Measurements from ENCODE around the gene MTOR.
"Not testable (repeated sequence)": the region's sequence is repeated elsewhere in the genome, so short reads cannot be mapped to it uniquely, and the experiment has no call there.

The MTOR gene

DNA sequence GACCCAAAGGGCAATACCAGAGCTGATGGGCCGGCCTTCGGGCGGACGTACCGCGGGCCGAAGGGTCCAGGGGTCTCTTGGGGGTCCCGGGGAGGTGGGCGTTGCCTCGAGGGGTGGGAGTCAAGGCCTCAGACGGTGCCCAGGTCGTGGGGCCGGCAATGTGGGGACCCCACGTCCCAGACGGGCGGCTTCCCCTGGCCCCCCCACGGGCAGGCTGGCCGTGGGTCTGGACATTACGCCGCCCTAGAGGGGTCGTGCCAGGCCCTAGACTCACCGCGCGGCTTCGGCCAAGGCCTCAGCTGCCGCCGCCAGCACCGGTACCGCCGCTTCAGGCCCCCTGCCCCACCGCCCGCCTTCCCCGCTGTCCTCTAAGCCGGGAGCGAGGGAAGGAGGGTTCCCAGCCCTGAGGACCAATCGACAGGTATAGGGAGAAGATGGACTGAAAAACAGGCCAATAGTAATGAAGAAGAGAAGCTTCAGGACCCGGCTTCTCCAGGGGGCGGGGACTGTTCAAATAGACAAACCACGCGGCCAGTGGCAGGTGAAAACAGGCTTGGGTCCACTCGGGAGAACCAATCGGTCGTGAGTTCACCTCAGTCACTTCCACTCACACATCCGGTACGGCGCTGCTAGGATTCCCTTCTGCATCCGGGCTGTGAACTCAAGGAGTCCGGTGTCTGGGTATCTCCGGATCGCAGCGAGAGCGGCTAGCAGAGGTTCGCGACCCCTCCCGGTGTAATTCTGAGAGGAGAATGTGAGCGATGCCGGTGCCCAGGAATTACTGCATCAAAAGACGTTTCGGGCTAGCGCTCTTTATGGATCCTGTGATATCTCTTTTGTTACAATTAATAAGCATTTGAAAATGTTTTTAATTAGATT is at the start of gene MTOR:
TSS of gene MTOR (minus strand) at position 381 of the 879 bp plus-strand sequence. CDS start 3,142 bp downstream, outside the sequence.
- peak; percentile 100 for DNase-seq (ENCODE audit: low spot score)

DNA sequence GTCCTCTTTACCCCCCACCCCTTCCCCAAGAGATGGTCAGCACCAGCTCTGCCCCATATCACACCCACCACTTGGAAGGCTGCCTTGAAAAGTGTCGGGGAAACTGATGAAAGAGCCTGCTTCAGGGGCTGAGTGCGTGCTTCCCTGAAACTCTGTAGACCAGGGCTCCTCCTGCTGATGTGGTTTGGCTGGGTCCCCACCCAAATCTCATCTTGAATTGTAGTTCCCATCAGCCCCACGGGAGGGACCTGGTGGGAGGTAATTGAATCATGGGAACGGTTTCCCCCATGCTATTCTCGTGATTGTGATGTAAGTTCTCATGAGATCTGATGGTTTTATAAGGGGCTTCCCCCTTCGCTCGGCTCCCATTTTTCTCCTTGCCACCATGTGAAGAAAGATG is 47.0 kb upstream of the MTOR start:
- no peak for DNase-seq (ENCODE audit: low spot score)

DNA sequence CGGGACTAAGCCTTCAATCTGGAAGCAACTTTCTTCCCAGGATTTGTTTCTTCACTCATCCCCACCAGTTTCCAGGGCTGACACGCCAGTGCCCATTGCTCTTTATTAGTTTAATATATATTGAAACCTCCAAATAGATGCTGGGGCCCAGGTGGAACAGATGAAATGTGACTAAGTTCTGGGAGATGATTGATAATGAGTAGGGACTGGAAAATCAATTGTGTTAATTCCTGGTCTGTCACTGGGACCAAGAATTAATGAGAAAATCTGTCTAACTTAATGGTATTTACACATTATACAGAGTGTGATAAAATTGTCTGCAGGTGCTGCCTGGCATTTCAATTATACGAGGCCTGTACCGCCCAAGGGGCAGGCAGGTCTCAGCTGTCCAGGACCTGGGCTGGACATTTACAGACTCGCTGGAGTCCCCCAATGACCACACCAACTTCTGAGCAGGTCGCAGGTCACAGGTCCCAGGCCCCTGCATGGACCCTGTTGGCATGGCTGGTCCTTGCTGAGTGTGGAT is 46.4 kb upstream of the MTOR start:
- no peak for DNase-seq (ENCODE audit: low spot score)

DNA sequence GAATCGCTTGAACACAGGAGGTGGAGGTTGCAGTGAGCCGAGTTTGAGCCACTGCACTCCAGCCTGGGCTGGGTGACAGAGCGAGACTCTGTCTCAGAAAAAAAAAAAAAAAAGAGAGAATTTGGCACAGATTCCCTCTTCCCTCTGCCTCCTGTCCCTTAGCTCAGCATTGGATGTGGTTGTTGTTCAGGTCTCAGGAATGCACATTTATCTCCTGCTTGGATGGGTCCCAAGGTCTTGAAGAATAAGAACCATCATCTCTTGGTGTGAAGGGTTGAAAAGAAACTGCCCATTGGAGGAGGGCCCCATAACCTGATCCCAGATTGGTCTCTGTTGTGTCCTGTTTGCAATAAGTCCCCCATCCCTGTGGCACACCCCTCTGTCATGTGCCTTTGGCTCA is 45.5 kb upstream of the MTOR start:
- DNase-seq (ENCODE audit: low spot score): no peak

DNA sequence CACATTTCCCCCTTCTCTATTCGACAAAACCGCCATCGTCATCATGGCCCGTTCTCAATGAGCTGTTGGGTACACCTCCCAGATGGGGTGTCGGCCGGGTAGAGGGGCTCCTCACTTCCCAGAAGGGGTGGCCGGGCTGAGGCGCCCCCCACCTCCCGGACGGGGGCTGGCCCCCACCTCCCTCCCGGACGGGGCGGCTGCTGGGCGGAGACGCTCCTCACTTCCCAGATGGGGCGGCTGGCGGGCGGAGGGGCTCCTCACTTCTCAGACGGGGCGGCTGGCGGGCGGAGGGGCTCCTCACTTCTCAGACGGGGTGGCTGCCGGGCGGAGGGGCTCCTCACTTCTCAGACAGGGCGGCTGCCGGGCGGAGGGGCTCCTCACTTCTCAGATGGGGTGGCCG is 43.2 kb upstream of the MTOR start:
- not testable (repeated sequence) for DNase-seq (ENCODE audit: low spot score)

DNA sequence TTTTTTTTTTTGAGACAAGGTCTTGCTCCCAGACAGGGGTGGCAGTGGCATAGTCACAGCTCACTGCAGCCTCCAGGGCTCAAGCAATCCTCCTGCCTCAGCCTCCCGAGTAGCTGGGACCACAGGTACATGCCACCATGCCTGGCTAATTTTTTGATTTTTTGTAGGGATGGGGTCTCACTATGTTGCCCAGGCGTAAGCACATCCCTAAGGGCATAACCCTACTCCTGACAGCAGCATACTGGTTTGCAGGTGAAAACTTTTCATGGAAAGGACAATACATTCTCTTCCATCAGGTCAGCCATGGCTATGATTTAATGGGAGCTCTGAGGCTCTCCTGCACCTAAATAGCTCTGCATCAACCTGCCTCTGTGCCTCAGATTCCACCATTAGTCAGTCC is 40.0 kb upstream of the MTOR start:
- no peak for DNase-seq (ENCODE audit: low spot score)

DNA sequence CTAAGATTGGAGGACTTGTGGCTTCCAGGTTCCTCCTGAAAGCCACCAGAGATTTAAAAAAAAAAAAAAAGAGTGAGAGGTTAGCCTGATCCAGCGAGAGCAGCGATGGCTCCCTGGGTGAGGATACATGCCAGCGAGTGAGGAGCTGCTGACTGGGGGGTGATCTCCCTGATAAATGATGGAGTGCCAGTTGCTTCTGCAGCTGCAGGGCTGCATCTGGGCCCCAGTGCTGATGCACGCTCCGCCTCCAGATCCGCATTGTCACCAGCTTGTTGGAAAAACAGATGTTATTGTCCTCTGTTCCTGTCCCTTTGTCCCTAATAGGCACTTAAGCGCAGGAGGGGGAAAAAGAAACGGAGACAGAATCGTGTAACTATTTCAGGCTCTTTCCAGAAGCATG is 39.2 kb upstream of the MTOR start:
- DNase-seq (ENCODE audit: low spot score): no peak

DNA sequence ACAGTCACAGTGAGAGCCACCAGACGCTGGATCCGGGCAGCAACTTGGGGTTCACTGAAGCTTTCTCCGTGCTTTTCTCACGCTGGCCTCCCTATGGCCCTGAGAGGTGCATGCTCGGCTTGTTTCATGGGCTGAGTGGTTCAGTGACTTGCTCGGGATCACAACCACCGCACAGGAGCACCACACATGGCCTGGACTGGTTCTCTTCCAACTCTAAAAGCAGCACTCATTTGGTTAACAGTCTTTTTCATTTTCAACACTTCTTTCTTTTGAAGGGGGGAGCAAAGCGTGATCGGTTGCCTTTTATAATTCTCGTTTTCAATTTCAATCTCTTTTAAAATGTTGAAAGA is 36.8 kb upstream of the MTOR start:
- no peak for DNase-seq (ENCODE audit: low spot score)

DNA sequence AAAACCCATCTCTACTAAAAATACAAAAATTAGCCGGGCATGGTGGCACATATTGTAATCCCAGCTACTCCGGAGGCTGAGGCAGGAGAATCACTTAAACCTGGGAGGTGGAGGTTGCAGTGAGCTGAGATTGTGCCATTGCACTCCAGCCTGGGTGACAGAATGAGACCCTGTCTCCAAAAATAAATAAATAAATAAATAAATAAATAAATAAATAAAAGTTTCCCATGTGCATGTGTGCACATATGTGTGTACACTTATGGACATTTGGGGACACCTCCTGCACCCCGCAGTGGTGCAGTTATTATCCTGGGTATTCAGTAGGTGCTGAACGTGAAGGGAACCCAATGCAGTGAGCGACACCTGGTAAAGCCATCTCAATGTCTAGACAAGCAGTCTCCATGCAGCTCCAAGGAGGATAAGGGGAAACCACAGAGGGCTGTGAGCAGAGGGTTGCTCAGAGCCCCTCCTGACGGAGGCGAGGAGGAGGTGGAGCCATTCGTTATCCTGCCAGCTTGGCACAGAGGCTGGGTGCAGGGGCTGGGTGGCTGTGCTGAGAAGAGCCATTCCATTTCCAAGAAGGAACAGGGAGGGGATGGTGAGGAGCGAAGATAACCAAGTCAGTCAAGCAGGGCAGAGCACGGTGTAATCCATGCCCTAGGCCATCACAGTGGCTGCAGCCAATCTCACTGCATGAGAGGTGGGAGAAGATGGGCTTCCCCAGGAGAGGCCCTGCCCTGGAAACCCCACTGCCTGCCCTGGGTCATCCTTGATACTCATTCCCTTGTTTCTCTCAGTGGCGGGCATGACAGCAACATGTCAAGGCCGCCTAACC is 36.3 kb upstream of the MTOR start:
- no peak for DNase-seq (ENCODE audit: low spot score)

DNA sequence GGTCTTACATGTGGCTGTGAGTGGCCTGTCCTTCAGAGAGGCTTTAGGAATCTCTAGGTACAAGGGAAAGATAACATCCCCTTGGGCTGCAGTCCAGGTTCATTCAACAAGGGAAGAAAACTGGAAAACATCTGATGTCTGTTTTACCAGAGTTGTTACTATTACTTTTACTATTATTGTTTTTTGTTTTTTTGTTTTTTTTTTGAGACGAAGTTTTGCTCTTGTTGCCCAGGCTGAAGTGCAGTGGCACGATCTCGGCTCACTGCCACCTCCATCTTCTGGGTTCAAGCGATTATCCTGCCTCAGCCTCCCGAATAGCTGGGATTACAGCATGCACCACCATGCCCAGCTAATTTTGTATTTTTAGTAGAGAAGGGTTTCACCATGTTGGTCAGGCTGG is 35.4 kb upstream of the MTOR start:
- DNase-seq (ENCODE audit: low spot score): not testable (repeated sequence)

DNA sequence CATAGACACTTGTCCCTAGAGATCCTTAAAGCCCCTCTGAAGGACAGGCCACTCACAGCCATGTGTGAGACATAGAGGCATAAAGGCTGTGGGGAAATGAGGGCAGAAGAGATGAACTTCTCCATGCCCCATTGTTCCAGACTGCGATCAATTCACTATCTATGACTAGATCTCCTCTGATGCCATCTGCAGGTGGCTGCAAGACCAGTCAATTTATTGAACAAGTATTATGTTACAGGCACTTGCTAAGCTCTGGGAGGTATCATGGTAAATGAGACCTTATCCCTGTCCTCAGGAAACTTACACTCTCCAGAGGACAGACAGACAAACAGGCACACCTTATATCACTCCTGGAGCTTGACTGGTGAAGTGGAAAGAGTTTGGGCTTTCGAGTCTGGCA is 33.6 kb upstream of the MTOR start:
- no peak for DNase-seq (ENCODE audit: low spot score)

DNA sequence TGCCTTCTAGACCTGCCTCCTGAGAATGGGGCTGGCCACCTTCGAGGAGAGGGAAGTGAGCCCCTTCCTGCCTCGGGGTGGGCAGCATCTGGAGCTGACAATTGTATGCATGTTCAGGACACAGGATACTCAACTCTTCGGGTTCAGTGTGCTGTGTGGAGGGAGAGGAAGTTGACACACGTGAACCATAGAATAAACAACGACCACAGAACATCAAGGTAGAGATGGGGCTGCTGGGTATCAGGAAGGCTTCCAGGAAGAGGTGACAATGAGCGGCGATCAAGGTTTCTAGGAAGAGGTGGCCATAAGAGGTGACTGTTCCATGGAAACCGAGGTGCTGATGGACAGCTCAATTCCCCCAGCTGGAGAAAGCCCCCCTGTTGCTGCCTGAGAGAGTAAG is 32.6 kb upstream of the MTOR start:
- no peak for DNase-seq (ENCODE audit: low spot score)

DNA sequence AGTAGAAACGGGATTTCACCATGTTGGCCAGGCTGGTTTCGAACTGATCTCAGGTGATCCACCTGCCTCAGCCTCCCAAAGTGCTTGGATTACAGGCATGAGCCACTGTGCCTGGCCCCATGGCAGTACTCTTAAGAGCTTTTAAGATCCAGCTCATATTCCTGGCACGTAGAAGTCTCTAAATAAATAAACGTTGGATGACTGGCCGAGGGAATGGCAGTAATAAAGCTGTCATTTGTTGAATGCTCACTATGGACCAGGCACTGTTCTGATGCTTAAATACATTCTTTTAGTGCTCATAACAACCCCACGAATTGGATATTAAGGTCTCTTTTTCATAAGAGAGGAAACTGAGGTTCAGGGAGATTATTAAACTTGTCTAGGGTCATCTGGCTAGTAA is 31.5 kb upstream of the MTOR start:
- no peak for DNase-seq (ENCODE audit: low spot score)

DNA sequence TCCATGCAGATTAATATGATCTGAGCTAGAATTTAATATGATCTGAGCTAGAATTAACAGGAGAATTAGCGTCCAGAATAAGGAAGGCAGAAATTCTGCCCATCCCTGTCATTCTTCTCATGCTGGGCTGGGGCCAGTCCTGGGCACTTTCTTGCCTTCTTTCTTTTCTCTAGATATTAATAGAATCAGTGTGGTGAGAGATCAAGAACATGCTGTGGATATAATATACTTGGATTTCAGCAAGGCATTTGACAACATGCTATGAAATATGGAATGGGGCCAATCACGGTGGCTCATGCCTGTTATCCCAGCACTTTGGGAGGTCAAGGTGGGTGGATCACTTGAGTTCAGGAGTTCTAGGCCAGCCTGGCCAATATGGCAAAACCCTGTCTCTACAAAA is 28.7 kb upstream of the MTOR start:
- DNase-seq (ENCODE audit: low spot score): no peak

DNA sequence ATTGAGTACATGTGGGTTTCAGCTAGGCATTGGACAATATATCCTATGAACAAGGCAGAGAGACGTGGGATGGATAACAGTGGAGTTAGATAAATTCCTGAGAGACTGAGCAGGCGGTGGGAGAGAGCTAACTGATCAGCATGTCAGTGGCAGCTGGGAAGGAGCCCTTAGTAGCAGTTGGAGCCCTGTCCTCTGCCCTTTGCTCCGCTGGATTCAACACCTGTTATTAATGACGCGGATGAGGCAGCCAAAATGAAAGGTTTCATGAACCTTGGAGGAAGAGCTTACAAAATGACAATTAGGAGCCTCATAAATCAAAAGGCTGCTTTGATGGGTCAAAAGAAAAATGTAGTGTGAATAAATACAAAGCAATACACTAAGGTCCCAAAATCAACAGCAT is 26.7 kb upstream of the MTOR start:
- no peak for DNase-seq (ENCODE audit: low spot score)

DNA sequence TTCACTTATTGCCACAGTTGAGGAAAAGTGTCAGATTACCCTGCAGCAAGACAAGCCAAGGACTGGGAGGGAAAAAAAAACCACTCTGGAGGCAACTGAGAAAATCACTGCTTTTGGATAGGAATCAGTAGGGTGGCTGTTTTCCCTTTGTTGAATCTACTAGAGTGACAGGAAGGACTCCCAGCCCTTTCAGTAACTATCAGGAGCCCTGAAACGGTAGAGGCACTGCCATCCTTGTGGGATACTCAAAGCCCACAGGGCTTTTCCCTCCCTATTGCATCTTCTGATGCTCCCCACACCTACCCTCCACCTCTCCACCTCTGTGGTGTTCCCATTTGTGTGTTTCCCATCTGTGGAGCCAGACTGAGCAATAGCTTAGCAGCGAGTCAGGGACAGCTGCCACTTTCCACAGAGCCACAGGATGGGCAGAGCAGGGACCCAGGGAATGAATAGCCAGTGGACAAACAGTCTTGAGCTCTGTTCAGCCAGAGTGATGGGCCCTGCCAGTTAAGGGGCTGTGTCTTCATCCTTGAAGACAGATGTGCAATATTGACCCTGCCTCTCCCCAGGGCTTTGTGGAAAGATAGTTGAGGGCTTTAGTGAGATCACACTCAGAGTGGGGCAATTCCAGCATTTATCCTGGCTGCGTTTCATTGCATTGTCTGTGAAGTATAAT is 24.5 kb upstream of the MTOR start:
- peak; percentile 31 for DNase-seq (ENCODE audit: low spot score)

DNA sequence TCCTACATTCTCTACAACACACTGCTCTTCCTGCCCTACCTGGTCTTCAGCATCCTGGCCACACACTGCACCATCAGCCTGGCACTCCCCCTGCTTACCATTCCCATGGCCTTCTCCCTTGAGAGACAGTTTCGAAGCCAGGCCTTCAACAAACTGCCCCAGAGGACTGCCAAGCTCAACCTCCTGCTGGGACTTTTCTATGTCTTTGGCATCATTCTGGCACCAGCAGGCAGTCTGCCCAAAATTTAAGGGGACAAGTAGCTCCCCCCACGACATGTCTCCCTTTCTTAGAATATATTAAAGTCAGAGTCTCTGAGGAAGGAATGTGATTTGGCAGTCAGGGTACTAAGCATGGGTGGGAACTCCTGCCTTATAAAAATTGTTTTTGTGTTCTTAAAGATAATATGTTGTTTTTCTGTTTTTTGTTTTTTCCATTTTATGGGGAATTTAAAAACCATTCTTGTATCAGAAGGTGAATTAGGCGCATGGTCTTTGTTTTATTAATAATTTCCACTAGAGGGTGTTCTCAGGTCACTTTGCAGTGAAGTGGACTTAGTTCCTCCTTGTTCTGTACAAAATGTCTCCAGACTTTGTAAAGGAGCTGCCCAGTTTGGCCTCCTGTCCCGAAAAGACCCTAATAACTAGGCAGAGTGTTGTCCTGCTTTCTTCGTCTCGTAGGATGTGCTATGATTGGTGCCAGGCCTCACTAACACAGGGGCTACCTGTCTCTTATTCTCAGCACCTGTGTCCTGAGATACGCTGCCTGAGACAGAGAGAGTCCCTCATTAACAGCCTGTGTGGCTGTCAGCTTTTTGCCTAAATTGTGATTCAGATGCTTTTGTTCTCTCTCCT is 23.8 kb upstream of the MTOR start:
- peak; percentile 40 for DNase-seq (ENCODE audit: low spot score)

DNA sequence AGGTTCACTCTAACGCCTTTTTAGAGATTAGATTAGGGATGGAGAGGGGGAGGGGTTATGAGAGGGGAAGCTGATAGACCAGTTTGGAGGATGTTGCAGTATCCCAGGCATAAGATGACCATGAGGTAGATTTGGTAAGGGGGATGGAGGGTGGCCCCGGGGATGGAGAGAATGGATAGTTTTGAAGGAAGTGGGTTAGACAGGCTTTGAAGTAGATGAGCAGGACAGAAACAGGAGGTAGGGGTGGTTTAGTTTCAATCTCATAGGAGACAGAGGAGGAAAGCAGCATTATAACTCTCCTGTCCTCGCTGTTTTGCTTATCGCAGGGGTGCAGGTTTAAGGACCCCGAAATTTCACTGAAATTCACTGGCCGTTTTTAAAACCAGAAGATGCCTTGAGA is 22.4 kb upstream of the MTOR start:
- no peak for DNase-seq (ENCODE audit: low spot score)

DNA sequence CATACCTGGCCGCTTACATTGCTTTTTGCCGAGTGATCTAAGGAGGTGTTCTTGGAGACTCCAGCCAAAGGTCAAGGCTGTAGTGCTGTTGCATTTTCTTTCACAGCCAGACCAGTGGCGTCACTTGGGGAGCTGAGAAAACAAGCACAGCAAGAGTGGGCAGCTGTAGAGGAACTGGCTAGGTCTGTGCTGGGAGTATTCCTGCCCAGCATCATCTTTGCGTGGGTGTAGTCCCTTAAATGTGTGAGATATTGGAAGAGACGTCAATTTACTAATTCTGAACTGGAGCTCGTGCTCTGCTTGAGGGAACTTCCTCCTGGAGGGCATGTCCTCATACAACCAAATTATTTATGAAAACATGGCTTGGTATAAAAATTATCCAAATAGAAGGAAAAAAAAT is 20.8 kb upstream of the MTOR start:
- no peak for DNase-seq (ENCODE audit: low spot score)

DNA sequence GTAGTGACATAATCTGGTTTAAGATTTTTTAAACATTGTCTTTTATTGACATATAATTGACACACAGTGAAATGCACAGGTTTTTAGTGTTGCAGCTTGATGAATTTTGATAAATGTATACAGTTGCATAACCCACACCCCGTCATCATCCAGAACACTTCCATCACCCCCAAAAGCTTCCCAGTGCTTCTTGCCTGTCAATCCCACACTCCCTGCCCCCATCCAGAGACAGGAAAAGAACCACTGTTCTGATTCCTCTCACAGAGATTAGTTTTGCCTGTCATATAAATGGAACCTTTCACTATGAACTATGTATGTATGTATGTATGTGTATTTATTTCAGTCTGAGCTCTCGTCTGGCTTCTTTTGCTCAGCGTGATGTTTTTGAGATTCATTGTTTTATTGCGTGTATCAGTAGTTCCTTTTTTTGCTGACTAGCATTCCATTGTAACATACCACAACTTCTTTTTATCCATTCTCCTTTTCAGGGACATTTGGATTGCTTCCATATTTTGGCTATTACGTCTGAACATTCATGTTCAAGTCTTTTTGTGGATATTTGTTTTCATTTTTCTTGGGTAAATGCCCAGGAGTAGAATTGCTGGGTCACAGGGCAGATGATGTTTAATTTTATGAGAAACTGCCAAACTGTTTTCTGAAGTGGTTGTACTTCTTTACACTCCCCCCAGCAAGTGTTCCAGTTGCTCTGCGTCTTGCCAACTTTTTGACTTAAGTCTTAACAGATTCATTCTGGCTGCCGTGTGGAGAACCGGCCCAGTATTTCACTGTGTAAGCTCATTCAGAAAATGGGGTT is 19.4 kb upstream of the MTOR start:
- DNase-seq (ENCODE audit: low spot score): no peak
